Measurements from ENCODE around the gene EMD.

The EMD gene

DNA sequence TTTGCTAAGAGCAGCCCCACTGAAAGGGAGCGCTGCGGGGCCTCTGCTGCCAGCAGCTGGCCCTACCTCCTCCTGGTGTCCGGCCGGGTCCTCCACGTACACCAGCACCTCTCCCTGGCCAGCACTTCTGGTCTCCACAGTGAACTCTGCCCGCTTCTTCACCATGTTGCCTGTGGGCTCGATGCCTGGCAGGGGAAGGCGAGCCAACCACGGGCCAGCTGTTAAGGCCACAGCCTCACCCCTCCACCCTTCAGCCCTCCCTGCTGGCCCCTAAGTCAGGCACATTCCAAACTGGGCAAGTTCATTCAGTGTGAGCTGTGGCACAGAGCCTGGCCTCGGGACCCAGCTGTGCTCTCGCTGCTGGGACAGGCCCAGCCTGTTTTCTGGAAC lies 12.4 kb upstream of the EMD start:
- H3K27me3 ChIP-seq (replicated peaks in 2 of 5; ENCODE audit: control insufficient read depth in 4 of 5, insufficient read depth in 5 of 5, low read length in 4 of 5): no peaks in the 10 kb centered on the region
- ChIA-PET CTCF (no interaction called here), POLR2A (no interaction called here)
- peaks cover 3 to 25% (median 23%) of the 10 kb centered on the region in 4 experiments for H3K4me1 ChIP-seq (ENCODE audit: control extremely low read depth in 1 of 4, control insufficient read depth in 4 of 4, insufficient read depth in 4 of 4, low read length in 3 of 4)
- no peak overlapping the region for H3K4me3 ChIP-seq (ENCODE audit: control insufficient read depth in 1 of 7, extremely low read depth in 1 of 7, insufficient read depth in 4 of 7, low read depth in 2 of 7, low read length in 6 of 7)
- no peaks in the 10 kb centered on the region for H3K9me3 ChIP-seq (ENCODE audit: control extremely low read depth in 1 of 5, control insufficient read depth in 4 of 5, insufficient read depth in 2 of 5, low read depth in 1 of 5, low read length in 4 of 5)
- no peak for DNase-seq
- WGBS (ENCODE audit: insufficient coverage): 94% methylated on average over 10 of the region's 11 CpGs
- peak overlapping the region in 1 of 2 experiments; percentile 14 for H3K27ac ChIP-seq (ENCODE audit: insufficient read depth in 1 of 2, low read depth in 1 of 2, low read length in 2 of 2, poor library complexity in 1 of 2, severe bottlenecking in 2 of 2)
- H3K36me3 ChIP-seq (ENCODE audit: control insufficient read depth in 4 of 4, insufficient read depth in 4 of 4, low read length in 3 of 4): peaks cover 0 to 56% (median 36%) of the 10 kb centered on the region in 4 experiments

- peaks cover 3 to 35% (median 31%) of the 10 kb centered on the region in 4 experiments for H3K4me1 ChIP-seq (ENCODE audit: control extremely low read depth in 1 of 4, control insufficient read depth in 4 of 4, insufficient read depth in 4 of 4, low read length in 3 of 4)
- H3K36me3 ChIP-seq (ENCODE audit: control insufficient read depth in 4 of 4, insufficient read depth in 4 of 4, low read length in 3 of 4): peaks cover 0 to 46% (median 28%) of the 10 kb centered on the region in 4 experiments
- CTCF ChIA-PET: no interaction called here
Measured at GRCh38 chrX:154367474-154368308, 11.4 kb upstream of the EMD start.

GRCh38 chrX:154368630-154369448 lies 10.3 kb upstream of the EMD start:
- POLR2A ChIA-PET: interaction anchor here (0.5 to 1.8 kb wide), 3 partner anchors 20 to 34 kb away, joined by 3 to 4 read pairs (median 3); no protein-coding TSS in a partner anchor
- peaks cover 0 to 41% (median 25%) of the 10 kb centered on the region in 4 experiments for H3K36me3 ChIP-seq (ENCODE audit: control insufficient read depth in 4 of 4, insufficient read depth in 4 of 4, low read length in 3 of 4)
- CTCF ChIA-PET: no interaction called here
- H3K4me3 ChIP-seq (ENCODE audit: control insufficient read depth in 1 of 7, extremely low read depth in 1 of 7, insufficient read depth in 4 of 7, low read depth in 2 of 7, low read length in 6 of 7): peak overlapping the region in 6 of 7 experiments; percentile 2 to 89 (median 78)
- peaks cover 0 to 9% (median 0%) of the 10 kb centered on the region in 5 experiments for H3K27me3 ChIP-seq (replicated peaks in 2 of 5; ENCODE audit: control insufficient read depth in 4 of 5, insufficient read depth in 5 of 5, low read length in 4 of 5)
- 23% methylated on average over 7 of the region's 16 CpGs for WGBS (ENCODE audit: insufficient coverage)
- DNase-seq: peak; percentile 83 to 94 (median 92)
- H3K4me1 ChIP-seq (ENCODE audit: control extremely low read depth in 1 of 4, control insufficient read depth in 4 of 4, insufficient read depth in 4 of 4, low read length in 3 of 4): peaks cover 3 to 42% (median 38%) of the 10 kb centered on the region in 4 experiments
- no peaks in the 10 kb centered on the region for H3K9me3 ChIP-seq (ENCODE audit: control extremely low read depth in 1 of 5, control insufficient read depth in 4 of 5, insufficient read depth in 2 of 5, low read depth in 1 of 5, low read length in 4 of 5)
- peak overlapping the region; percentile 54 to 85 for H3K27ac ChIP-seq (ENCODE audit: insufficient read depth in 1 of 2, low read depth in 1 of 2, low read length in 2 of 2, poor library complexity in 1 of 2, severe bottlenecking in 2 of 2)

More at GRCh38 chrX:154367474-154368308, 11.4 kb upstream of the EMD start:
- peak overlapping the region in 1 of 7 experiments; percentile 89 for H3K4me3 ChIP-seq (ENCODE audit: control insufficient read depth in 1 of 7, extremely low read depth in 1 of 7, insufficient read depth in 4 of 7, low read depth in 2 of 7, low read length in 6 of 7)
- DNase-seq: no peak
- peaks cover 0 to 8% (median 0%) of the 10 kb centered on the region in 5 experiments for H3K27me3 ChIP-seq (replicated peaks in 2 of 5; ENCODE audit: control insufficient read depth in 4 of 5, insufficient read depth in 5 of 5, low read length in 4 of 5)
- H3K27ac ChIP-seq (ENCODE audit: insufficient read depth in 1 of 2, low read depth in 1 of 2, low read length in 2 of 2, poor library complexity in 1 of 2, severe bottlenecking in 2 of 2): peak overlapping the region; percentile 40 to 85
- no peaks in the 10 kb centered on the region for H3K9me3 ChIP-seq (ENCODE audit: control extremely low read depth in 1 of 5, control insufficient read depth in 4 of 5, insufficient read depth in 2 of 5, low read depth in 1 of 5, low read length in 4 of 5)
- POLR2A ChIA-PET: interaction anchor here (1.0 kb wide), 1 partner anchor 20 kb away, joined by 3 read pairs; no protein-coding TSS in a partner anchor
- WGBS (ENCODE audit: insufficient coverage): 94% methylated on average over 25 of the region's 31 CpGs

GRCh38 chrX:154369449-154370299 lies 9.4 kb upstream of the EMD start:
- Histone ChIP-seq H3K9me3 (ENCODE audit: control extremely low read depth in 1 of 5, control insufficient read depth in 4 of 5, insufficient read depth in 2 of 5, low read depth in 1 of 5, low read length in 4 of 5) (no peaks in the 10 kb centered on the region), H3K27ac (ENCODE audit: insufficient read depth in 1 of 2, low read depth in 1 of 2, low read length in 2 of 2, poor library complexity in 1 of 2, severe bottlenecking in 2 of 2) (peak overlapping the region; percentile 54 to 85), H3K4me3 (ENCODE audit: control insufficient read depth in 1 of 7, extremely low read depth in 1 of 7, insufficient read depth in 4 of 7, low read depth in 2 of 7, low read length in 6 of 7) (peak overlapping the region; percentile 34 to 89 (median 77)), H3K36me3 (ENCODE audit: control insufficient read depth in 4 of 4, insufficient read depth in 4 of 4, low read length in 3 of 4) (peaks cover 0 to 33% (median 21%) of the 10 kb centered on the region in 4 experiments), H3K4me1 (ENCODE audit: control extremely low read depth in 1 of 4, control insufficient read depth in 4 of 4, insufficient read depth in 4 of 4, low read length in 3 of 4) (peaks cover 3 to 47% (median 42%) of the 10 kb centered on the region in 4 experiments), H3K27me3 (replicated peaks in 2 of 5; ENCODE audit: control insufficient read depth in 4 of 5, insufficient read depth in 5 of 5, low read length in 4 of 5) (peaks cover 0 to 14% (median 0%) of the 10 kb centered on the region in 5 experiments)
- DNase-seq: peak in 2 of 3 donors; percentile 59 to 70
- ChIA-PET CTCF (interaction anchor here (0.6 kb wide), 1 partner anchor 53 kb away, joined by 3 read pairs; no protein-coding TSS in a partner anchor), POLR2A (interaction anchor here (0.5 to 1.8 kb wide), 2 partner anchors 20 to 35 kb away, joined by 3 to 4 read pairs; no protein-coding TSS in a partner anchor)
- WGBS (ENCODE audit: insufficient coverage): 57% methylated on average over 9 of the region's 13 CpGs

GRCh38 chrX:154370300-154371016 lies 8.6 kb upstream of the EMD start:
- Histone ChIP-seq H3K4me3 (ENCODE audit: control insufficient read depth in 1 of 7, extremely low read depth in 1 of 7, insufficient read depth in 4 of 7, low read depth in 2 of 7, low read length in 6 of 7) (peak overlapping the region; percentile 34 to 89 (median 77)), H3K9me3 (ENCODE audit: control extremely low read depth in 1 of 5, control insufficient read depth in 4 of 5, insufficient read depth in 2 of 5, low read depth in 1 of 5, low read length in 4 of 5) (no peaks in the 10 kb centered on the region), H3K27me3 (replicated peaks in 2 of 5; ENCODE audit: control insufficient read depth in 4 of 5, insufficient read depth in 5 of 5, low read length in 4 of 5) (peaks cover 0 to 14% (median 0%) of the 10 kb centered on the region in 5 experiments), H3K36me3 (ENCODE audit: control insufficient read depth in 4 of 4, insufficient read depth in 4 of 4, low read length in 3 of 4) (peaks cover 0 to 25% (median 17%) of the 10 kb centered on the region in 4 experiments), H3K27ac (ENCODE audit: insufficient read depth in 1 of 2, low read depth in 1 of 2, low read length in 2 of 2, poor library complexity in 1 of 2, severe bottlenecking in 2 of 2) (peak overlapping the region; percentile 54 to 85), H3K4me1 (ENCODE audit: control extremely low read depth in 1 of 4, control insufficient read depth in 4 of 4, insufficient read depth in 4 of 4, low read length in 3 of 4) (peaks cover 3 to 52% (median 44%) of the 10 kb centered on the region in 4 experiments)
- 31% methylated on average over 57 of the region's 63 CpGs for WGBS (ENCODE audit: insufficient coverage)
- no peak for DNase-seq
- CTCF ChIA-PET: interaction anchor here (0.6 kb wide), 1 partner anchor 54 kb away, joined by 3 read pairs; no protein-coding TSS in a partner anchor
- POLR2A ChIA-PET: interaction anchor here (1.0 to 1.8 kb wide), 3 partner anchors 14 to 145 kb away, joined by 3 to 4 read pairs (median 4); partner anchors contain the start of gene FAM3A
